ENCODE measurements around the gene STYK1.
"Not testable (repeated sequence)": the region's sequence is repeated elsewhere in the genome, so short reads cannot be mapped to it uniquely, and the experiment has no call there.

STYK1 gene

GRCh38 chr12:10689146-10689545, 15.3 kb upstream of the STYK1 start:
- DNase-seq = no peak

- no peak for DNase-seq
Measured at GRCh38 chr12:10688042-10688441, 14.2 kb upstream of the STYK1 start.

GRCh38 chr12:10672231-10672868, 1.5 kb downstream of the STYK1 start:
- no peak for DNase-seq

GRCh38 chr12:10669533-10669932, 4.3 kb downstream of the STYK1 start:
- no peak for DNase-seq

- no peak for DNase-seq
Measured at GRCh38 chr12:10668526-10668925, 5.3 kb downstream of the STYK1 start.

GRCh38 chr12:10667581-10667980, 6.3 kb downstream of the STYK1 start:
- DNase-seq = no peak

- no peak for DNase-seq
Measured at GRCh38 chr12:10664499-10664898, 9.4 kb downstream of the STYK1 start.

- DNase-seq = no peak
Measured at GRCh38 chr12:10663869-10664268, 10.0 kb downstream of the STYK1 start.

- no peak for DNase-seq
Measured at GRCh38 chr12:10661338-10661737, 12.5 kb downstream of the STYK1 start.

- no peak for DNase-seq
Measured at GRCh38 chr12:10654003-10654402, 19.8 kb downstream of the STYK1 start.

GRCh38 chr12:10652192-10652591, 21.7 kb downstream of the STYK1 start:
- no peak for DNase-seq

- not testable (repeated sequence) for DNase-seq
Measured at GRCh38 chr12:10646576-10646975, 27.3 kb downstream of the STYK1 start.

GRCh38 chr12:10645910-10646309, 27.9 kb downstream of the STYK1 start:
- no peak for DNase-seq

- DNase-seq = no peak
Measured at GRCh38 chr12:10641735-10642500, 31.9 kb downstream of the STYK1 start.

GRCh38 chr12:10638728-10639127, 35.1 kb downstream of the STYK1 start:
- no peak for DNase-seq

GRCh38 chr12:10636611-10637010, 37.2 kb downstream of the STYK1 start:
- DNase-seq = no peak

- no peak for DNase-seq
Measured at GRCh38 chr12:10636124-10636523, 37.7 kb downstream of the STYK1 start.

GRCh38 chr12:10635306-10635705, 38.5 kb downstream of the STYK1 start:
- DNase-seq = no peak

- DNase-seq = no peak
Measured at GRCh38 chr12:10634427-10634826, 39.4 kb downstream of the STYK1 start.

GRCh38 chr12:10633541-10633940, 40.3 kb downstream of the STYK1 start:
- no peak for DNase-seq

- DNase-seq = no peak
Measured at GRCh38 chr12:10632226-10632625, 41.6 kb downstream of the STYK1 start.

- DNase-seq = no peak
Measured at GRCh38 chr12:10624605-10625004, 49.2 kb downstream of the STYK1 start.

- DNase-seq = no peak
Measured at GRCh38 chr12:10623131-10623530, 50.7 kb downstream of the STYK1 start.

GRCh38 chr12:10621278-10621677, 52.6 kb downstream of the STYK1 start:
- no peak for DNase-seq
